HG03039 (cell line): ENCODE data around the gene LOXHD1.

Experiments
- ATAC-seq: cut with Tn5 transposase; IDR thresholded peaks from one replicate; pipeline ENCODE4 v1.9.1; 2021; ENCODE audit warnings: mild to moderate bottlenecking, moderate library complexity; ENCODE audit not compliant: unreplicated experiment

LOXHD1 gene

DNA sequence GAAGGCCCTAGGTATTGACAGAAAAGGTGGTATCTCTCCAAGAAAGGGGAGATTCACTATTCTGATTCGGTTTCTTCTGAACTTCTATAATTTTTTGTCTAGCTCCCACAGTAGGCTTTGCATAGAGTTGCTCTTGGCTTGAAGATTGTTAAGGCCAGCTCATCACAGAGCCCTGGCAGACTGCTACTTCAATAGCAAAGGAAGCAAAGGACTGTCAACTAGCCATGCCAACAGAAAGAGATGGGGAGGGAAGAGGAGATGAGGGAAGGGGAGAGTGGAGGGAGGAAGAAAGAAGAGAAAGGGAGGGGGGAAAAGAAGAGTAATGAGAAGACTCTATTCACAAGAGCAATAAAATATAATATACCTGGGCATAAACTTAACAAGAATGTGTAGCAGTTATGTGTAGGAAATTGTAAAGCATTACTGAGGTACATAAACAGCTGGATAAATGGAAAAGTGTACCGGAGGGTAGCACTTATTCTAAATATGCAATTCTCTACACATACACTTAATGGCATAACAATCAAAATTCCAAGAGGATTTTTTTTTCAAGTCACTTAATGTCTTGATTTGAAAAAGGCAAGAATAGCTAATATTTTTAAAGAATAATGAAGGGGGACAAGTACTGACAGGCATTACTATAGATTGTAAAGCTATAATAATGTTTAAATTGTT lies 102.5 kb downstream of the LOXHD1 start:
- ATAC-seq = no peak

DNA sequence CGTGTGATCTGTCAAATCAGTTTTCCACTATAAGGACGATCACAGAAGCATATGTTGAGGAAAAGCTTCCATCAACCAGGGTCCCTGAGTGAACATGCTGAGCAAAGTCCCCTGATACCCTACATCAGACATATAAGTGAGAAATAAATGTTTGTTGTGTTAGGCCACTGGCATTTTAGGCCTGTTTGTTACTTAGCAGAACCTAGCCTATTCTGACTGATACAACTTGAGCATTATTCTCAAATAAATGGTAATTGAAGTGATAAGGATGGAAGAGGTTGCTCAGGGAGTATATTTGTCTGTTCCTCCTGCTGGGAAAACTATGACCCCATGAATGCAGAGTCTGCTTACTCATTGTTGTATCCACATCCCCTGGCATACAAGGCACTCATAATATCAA lies 106.4 kb downstream of the LOXHD1 start:
- ATAC-seq = no peak

DNA sequence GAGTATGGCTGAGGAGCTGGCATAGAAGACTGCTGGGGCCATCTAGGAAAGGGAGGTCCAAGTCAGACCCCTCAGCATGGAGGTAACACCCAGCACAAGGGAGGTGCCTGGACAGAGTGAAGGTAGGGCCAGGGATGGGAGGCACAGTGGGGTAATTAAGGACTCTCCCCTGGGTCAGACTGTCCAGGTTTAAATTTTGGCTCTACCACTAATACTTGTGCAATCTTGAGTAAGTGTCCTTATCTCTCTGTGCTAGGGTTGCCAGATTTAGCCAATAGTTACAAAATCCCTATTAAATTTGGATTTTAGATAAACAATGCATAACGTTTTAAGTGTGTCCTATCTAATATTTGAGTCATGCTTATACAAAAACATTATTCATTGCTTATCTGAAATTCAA lies 109.5 kb downstream of the LOXHD1 start:
- no peak for ATAC-seq

DNA sequence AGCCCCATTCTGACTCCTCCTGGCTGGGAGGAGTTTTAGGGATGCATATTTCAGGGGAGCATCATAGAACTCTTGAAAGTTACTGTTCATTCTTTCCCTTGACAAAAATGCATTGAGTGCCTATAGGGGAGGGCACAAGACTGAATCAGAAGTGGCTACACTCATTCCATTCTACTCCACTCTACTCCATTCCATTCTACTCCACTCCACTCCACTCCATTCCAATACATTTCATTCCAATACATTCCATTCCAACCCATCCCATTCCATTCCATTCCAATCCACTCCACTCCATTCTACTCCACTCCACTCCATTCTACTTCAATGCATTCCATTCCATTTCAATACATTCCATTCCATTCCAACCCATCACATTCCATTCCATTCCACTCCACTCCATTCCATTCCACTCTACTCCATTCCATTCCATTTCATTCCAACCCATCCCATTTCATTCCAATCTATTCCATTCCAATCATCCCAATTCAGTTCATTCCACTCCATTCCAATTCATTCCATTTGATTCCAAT lies 110.8 kb downstream of the LOXHD1 start:
- no peak for ATAC-seq

DNA sequence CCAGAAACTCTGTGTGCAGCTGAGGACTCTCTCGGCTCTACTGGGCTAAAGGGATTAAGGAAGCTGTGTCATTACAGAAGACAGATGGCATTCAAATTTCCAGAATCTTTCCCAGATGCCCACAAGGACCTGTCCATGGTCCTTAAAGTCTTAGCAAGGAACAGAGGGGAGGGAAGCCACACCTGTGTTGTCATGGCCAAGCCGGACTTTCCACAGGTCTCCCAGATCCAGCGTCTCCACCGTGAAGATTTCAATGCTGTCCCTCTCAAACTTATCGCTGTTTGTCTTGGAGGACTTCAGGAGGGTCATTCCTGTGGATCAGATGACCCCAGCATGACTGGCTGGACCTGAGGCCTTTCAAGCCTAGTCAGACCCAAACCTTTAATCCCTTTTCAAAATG lies 114.5 kb downstream of the LOXHD1 start:
- ATAC-seq = no peak

DNA sequence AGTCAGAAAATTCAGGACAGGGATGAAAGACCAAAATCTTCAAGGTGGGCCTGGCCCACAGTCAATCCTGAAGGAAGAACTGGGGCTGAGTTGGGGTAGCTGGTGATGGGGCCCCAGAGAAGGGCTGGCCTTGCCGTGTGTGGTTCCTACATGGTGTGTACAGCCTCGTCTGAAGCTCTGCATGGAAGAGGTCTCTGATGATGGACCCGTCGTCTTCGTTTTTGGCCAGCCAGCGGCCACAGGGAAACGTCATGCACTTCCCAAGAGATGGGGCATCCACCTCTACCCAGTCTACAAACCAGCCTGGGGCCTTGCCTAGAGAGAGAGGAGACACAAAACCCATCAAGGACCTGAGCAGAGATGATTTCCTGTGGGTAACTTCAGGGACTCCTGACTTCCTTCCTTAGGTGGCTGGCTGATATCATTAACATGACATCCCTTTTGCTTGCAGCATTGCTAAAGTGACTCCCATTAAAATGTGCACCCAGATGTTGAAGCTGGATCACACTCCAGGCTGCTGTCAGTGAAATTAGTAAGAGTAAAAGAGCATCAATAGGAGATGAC lies 115.3 kb downstream of the LOXHD1 start:
- no peak for ATAC-seq

DNA sequence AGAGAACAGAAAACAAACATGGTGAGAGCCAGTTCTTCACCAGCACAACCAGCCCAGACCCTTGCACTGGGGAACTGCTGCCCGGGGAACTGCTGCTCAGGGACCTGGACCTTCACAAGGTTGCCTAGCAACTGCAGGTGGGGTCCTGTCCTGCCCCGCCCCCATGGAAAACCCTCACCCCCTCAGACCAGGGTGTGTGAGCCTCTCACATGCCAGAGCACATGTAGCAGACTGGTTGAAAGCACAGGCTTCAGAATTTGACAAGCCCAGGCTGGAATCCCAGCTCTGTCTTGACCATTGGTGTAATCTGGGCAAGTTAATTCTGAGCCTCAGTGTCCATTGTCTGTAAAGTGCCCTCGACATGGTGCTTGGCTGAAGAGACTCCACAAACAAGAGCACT lies 118.6 kb downstream of the LOXHD1 start:
- ATAC-seq = no peak

DNA sequence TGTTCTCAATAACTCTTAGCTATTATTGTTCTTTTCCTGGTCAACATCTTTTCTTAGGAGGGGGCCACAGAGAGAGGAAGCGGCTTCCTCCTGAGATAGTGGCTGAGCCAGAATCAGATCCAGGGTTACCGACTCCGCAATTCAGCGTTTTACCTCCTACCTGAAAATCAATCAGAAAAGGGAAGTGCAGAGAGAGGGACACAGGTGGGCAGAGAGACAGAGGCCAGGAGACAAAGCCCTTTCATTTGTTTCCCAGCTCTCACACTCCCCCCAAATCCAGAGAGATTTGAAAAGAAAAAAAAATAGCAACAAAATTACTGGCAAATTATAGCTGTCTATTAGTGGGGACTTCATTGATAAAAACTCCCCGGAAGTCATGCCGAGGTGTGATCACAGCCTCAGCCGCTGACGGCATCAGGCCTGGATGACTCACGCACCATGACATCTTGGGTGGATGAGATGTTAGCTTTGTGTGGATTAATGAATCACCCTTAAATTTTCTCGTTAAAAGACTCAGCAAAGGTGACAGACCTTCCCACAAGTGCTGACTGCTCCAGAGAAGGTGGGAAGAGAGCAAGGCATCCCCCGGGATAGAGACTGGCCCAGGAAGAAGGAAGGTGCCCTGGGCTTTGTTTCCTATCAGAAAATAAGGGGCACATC lies 120.7 kb downstream of the LOXHD1 start:
- ATAC-seq = no peak

DNA sequence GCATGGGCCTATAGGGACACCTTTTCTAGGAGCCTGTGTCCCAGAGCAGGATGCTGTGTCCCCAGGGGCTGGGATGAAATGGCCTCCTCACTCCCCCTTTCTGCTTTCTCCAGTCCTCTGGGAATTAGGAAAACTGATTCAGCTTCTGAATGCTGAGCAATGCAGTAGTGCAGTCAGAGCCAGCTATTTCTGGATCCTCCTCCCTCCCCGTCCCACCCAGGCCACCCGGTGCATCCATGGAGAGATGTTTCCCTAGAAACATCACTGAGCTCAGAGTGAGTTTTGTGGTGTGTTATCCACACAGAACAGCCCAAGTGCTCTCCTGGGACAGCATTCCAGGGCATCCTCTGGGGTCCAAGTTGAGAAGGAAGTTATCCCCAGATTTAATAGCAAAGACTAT lies 125.5 kb downstream of the LOXHD1 start:
- ATAC-seq = no peak

DNA sequence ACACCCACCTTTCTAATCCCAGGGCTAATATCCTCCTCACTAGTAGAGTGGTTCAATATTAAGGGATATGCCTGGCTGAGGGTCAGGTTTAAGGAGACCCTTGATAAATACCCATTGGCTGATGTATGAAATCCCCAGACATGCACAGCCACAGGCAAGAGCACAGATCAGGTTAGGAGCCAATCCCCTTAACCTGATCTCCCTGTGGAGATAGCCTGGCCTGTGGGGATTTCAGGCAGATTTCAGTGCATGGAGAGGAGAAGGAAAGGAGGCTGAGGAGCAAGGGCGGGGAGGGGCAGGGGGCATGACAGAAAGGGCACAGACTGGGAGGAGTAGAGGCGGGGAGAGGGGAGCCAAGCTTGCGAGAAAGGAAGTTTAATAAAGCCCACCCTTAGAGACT lies 129.0 kb downstream of the LOXHD1 start:
- no peak for ATAC-seq

DNA sequence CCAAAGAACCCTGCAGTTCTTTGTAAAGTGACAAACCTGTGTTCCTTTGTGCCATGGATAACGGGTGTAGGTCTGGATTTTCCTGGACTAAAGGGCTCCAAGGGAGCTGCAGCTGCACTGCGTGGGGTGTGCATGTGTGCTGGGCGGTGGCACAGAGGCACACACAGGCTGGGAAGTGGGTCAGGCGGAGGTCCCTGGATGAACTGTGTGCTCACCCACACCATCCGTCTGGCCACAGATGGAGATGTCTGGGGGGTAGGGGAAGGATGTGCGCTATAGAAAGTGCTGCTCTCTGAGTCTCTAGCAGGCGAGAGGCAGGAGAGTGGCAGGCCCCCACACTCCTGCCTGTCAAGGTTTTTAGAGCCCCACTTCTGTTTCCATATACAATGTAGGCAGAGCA lies 137.2 kb downstream of the LOXHD1 start:
- ATAC-seq = no peak

DNA sequence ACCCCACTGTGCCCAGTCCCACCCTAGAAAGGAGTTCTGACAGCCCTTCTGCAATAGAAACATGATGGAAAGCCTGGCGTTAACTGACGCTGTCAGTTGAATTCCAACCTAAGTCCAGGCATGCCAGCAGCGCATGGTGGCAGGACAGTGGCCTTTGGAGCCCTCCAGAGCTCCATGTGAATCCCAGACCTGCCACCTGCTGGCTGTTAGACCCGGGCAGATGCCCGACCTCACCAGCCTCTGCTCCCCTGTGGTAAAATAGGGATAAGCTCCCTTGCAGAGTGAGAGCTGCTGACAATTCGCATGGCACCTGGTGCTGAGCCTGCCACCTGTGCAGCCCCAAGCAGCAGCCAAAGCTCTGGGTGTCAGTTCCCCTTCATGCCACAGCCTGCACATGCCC lies 138.6 kb downstream of the LOXHD1 start:
- no peak for ATAC-seq

DNA sequence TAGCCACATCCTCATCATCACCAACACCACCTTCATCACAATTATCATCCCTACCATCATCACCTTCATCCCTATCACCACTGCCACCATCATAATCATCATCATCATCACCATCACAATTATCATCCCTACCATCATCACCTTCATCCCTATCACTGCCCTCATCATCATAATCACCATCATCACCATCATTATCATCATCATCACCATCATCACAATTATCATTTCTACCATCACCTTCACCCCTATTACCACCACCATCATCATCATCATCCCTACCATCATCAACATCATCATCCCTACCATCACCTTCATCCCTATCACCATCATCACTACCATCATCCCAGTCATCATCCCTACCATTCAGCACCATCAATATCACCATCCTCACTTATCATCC lies 140.5 kb downstream of the LOXHD1 start:
- ATAC-seq = no peak

DNA sequence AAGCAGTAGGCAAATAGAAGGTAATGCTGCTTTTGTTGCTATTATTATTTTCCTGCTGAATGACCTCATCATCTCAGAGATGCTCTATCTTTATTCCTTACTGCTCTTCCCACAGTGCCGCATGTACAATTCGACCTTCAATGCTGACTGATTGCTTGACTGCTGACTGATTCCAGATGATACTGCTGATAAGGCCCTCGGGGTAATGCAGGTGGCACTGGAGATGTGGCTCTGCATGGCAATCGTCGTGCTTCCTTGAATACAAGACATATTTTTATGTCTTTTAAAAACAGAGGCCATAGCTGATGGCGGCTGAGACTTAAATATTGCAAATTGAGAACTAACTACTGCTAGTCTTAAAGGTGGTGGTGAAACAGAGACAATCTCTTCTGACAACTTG lies 146.6 kb downstream of the LOXHD1 start:
- ATAC-seq = no peak

DNA sequence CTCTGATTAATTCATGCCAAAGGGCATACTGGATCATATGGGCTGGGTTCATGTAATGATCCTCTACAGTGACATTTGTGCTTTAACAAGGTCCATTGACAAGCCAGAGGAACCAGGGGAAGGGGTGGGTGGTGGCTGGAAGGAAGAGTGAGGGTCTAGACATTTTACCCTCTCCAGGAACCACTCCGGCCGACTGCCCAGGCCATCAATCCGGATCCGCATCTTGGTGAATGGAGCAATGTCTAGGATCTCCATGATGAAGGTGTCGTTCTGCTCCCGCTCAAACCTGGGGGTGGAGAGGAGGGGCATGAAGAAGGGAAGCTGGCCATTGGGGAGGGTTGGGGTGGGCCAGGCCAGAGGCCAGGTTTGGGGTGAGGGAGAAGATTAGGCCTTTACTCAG lies 147.5 kb downstream of the LOXHD1 start:
- ATAC-seq = no peak

DNA sequence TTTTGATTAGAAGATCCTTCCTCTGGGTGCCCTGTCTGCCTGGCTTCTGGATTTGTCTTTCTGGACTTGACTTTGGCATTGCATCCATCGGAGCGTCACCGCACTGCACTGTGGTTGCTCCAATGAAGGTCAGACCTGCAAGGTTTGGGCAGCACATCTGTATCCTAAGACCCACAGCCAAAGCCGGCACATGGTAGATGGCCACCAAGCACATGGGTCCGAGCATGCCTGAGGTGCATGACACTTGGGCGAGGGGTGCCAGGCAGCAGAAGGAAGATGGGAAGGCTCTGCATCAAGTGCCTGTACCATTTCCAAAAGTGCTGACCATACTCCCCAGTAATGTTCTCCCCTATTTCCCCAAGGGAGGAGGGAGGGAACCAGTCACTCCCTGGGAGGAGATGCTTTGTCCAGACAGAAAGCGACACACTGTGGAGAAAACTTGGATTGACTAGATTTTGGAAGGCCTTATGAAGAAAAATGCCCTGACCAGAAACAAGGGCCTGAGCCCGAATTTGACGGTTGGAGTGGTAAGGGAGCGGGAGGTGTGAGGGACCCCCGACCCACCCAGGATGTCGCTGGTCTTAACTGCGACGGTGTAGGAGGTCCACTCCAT lies 149.9 kb downstream of the LOXHD1 start:
- no peak for ATAC-seq

DNA sequence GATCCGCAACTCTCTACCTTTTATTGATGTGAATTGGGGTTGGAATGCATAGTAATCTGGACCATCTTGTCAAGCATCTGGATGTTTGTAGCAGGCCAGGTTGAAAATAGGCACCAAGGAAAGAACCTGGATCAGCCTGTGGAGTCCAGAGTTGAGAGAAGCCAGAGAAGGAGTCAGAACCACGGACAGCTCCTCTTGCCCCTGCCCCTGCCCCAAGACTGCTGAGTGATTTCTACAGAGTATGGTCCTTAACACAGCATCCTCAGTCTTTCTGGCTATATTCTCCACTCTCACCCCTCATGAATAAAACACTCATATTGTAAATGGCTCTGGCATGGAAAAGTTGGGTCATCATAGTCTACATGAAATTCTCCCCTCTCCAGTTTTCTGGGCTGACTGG lies 154.6 kb downstream of the LOXHD1 start:
- ATAC-seq = no peak

DNA sequence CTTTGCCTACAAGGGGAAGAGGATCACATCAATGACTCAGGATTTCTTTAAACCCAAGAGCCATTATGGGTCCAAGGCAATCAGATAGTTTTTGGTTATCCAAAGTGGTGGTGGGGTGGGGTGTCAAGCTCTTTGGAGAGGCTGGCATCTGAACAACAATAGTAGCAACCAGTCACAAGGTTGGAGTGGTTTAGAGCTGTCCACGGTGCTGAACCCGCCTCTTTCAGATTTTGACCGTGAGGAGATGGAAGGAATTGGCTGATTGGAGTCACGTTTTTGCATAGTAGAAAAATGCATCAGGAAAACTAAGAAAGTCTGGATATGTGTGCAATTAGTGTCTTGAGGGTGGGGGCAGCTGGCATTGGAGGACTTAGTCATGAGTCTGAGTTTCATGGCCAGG lies 159.9 kb downstream of the LOXHD1 start:
- ATAC-seq = no peak

DNA sequence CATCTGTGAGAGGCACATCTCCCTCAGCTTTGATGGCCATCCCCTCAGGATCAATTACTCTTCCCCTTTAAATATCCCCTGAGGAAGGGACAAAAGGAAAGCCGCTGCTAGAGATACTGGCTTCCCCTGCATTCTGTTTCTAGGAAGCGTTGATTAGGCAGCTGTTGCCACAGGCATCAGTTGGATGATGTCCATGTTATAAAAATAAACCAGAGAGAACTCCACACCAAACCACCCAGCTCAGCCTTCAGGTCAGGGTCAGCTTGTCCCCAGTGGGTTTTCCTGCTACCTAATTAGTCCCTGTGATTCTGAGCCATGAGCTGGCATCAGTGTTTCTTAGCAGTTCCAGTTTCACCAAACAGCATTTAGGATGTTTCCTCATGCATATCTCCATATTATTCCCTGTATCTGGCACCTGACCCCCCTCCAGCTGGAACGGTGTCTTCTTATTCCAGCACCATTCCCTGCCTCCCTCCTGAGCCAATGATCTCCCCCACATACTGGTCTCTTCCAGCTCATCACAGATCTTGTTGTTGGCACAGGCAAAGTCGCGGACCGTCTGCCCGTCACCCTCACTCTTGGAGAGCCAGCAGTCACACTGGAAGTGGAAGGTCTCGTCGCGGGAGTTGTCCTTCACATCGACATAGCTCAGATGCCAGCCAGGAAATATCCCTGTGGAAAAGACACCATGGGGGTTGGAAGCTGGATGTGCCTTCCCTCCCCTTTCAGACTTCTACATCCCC lies 168.4 kb downstream of the LOXHD1 start:
- ATAC-seq = no peak

DNA sequence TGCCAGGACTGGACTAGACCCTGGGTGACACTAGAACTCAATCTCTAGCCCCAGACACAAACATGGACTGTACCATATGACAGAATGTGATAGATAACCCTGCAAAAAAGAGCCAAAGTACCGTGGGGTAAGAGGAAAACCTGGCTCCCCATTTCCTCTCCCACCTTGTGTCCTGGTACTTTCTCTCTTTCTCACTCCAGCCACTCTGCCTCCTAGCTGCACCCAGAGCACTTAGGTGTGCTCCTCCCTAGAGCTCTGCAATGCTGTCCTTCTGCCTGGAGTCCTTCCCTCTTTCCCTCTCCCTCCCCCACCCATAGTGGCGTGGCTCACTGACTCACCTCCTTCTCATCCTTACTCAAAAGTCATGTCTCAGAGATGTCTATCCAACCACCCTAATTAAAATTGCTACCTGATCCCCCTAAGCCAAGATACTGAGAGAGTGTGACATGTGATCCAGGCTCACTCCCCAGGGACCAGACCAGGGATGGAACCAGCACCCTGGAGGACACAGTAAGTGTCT lies 171.3 kb downstream of the LOXHD1 start:
- no peak for ATAC-seq

DNA sequence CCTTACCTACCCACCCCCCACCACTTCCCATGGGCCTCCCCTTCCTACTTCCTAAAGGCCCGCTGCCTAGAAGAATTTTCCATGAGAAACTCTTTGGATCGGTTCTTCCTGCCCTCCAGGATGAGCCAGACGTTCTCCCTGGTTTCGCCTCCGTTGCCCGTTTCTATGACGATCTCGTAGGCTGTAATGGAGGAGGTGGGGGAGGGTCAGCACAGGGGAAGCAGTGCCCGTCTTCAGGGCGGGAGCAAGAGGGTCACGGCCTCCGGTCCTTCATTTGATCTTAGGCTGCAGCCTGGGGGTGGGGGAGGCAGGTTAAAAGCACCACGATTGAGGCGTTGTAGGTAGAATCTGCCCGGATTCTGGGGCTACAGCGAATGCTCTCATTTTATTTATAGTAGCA lies 172.0 kb downstream of the LOXHD1 start:
- ATAC-seq = no peak
